Osteocyte (in vitro differentiated cells): ENCODE measurements around the gene PPIL1. TPM values are rescaled to one million over a fixed set of nuclear protein-coding genes. Genes with fewer than 3 reads are reported as not detected.

Source experiments
- DNase-seq: peaks from one replicate; pipeline ENCODE4 v3.0.0; 2021; ENCODE audit warnings: mixed read lengths; ENCODE audit not compliant: unreplicated experiment; ENCODE audit errors: extremely low spot score
- H3K27ac Mint-ChIP-seq: one replicate; pipeline ENCODE4 v1.8.0; 2021; ENCODE audit warnings: mild to moderate bottlenecking, mixed read lengths; ENCODE audit not compliant: unreplicated experiment
- H3K27me3 Mint-ChIP-seq: one replicate; pipeline ENCODE4 v1.8.0; 2021; ENCODE audit warnings: mixed read lengths; ENCODE audit not compliant: unreplicated experiment
- H3K36me3 Mint-ChIP-seq: one replicate; pipeline ENCODE4 v1.8.0; 2021; ENCODE audit warnings: mixed read lengths; ENCODE audit not compliant: unreplicated experiment
- H3K4me1 Mint-ChIP-seq: one replicate; pipeline ENCODE4 v1.8.0; 2021; ENCODE audit warnings: mixed read lengths; ENCODE audit not compliant: unreplicated experiment
- H3K4me3 Mint-ChIP-seq: one replicate; pipeline ENCODE4 v1.8.0; 2021; ENCODE audit warnings: mild to moderate bottlenecking, moderate library complexity, mixed read lengths; ENCODE audit not compliant: unreplicated experiment
- H3K9me3 Mint-ChIP-seq: one replicate; pipeline ENCODE4 v1.8.0; 2021; ENCODE audit warnings: mixed read lengths; ENCODE audit not compliant: unreplicated experiment
- CTCF ChIP-seq: fragments of 200-600 bp; sonication (generic); IDR thresholded peaks from 2 replicates; pipeline ENCODE4 v1.5.0; 2021; ENCODE audit warnings: antibody characterized with exemption, mild to moderate bottlenecking, moderate library complexity
- total RNA-seq: library from RNA; stranded (reverse); gene quantifications from 2 replicates; pipeline ENCODE4 v1.2.1, GENCODE V29; 2021

PPIL1 gene
- total RNA-seq, 1 donor from 2014 or later: 21.0 TPM

DNA sequence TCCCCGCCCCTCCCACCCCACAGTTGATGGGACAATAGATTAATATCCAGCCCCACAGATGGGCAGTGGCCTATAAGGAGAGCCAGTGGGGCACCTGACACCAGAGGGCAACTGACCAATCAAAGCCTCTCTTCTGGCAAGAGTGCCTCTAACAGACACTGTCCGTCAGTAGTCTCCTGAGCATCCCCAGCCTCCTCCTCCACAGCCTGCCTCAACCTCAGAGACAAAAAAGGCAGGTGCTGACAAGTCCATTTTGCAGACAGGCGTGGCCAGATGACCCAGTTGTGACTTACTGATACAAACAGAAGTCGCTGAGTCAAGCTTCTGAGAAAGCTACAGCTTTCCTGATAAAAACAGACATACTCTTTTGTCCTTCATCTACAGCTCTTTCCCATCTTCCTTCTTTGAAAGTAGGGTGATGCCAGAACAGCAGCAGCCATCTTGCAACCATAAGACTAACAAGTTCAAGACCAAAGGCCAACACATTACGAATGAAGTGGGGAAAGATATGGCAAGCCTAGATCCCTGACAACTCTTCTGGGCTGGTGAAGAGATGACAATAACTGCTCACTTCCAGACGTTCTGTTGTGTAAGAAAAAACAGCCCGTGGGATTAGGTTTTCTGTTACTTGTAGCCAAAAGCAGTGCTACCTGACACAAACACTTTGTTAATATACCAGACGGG, 12.3 kb downstream of the PPIL1 start:
- Mint-ChIP-seq H3K36me3 (peaks cover 7% of the 10 kb centered on the region), H3K27ac (no peak overlapping the region), H3K4me1 (peaks cover 7% of the 10 kb centered on the region), H3K4me3 (no peak overlapping the region), H3K27me3 (no peaks in the 10 kb centered on the region), H3K9me3 (no peaks in the 10 kb centered on the region)
- DNase-seq: no peak
- TF ChIP-seq CTCF: no peak

- Mint-ChIP-seq H3K4me1 (peaks cover 7% of the 10 kb centered on the region), H3K9me3 (no peaks in the 10 kb centered on the region), H3K4me3 (no peak overlapping the region), H3K27ac (no peak overlapping the region), H3K27me3 (no peaks in the 10 kb centered on the region), H3K36me3 (peaks cover 12% of the 10 kb centered on the region)
- no peak for TF ChIP-seq CTCF
- DNase-seq: no peak
Measured at GRCh38 chr6:36860126-36860525, 14.5 kb downstream of the PPIL1 start.

DNA sequence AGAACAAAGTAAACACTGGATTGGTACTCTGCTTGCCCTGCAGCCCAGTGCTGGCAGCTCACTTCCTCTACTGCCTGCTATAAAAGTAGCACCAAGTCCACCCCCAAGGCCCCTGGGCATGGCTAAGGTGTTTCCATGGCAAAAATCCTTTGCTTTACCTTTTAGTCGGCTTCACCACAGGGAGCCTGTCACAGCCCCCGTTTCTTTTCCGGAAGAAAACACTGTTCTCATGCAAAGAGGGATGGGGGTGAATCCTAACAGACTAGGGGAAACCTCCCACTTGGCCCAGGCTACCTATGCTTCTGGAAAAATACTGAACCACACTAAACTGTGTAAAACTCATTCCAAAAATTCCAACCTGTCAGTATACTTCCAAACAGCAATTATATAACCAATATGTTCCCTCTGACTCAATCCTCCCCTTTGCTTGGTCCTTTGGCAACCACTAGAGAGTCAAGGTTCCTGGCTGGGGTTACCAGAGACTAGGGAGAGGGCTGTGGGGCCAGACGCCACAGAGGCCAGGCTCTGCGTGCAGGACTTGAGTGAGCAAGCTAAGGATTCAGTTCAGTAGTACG, 16.1 kb downstream of the PPIL1 start:
- no peak overlapping the region for H3K27ac Mint-ChIP-seq

GRCh38 chr6:36857325-36857724, 17.3 kb downstream of the PPIL1 start:
- Mint-ChIP-seq H3K9me3 (no peaks in the 10 kb centered on the region), H3K27ac (no peak overlapping the region), H3K36me3 (peaks cover 10% of the 10 kb centered on the region), H3K4me1 (peaks cover 14% of the 10 kb centered on the region), H3K27me3 (no peaks in the 10 kb centered on the region), H3K4me3 (no peak overlapping the region)
- DNase-seq: no peak
- TF ChIP-seq CTCF: no peak

More for the DNA sequence above, 16.1 kb downstream of the PPIL1 start:
- no peaks in the 10 kb centered on the region for H3K9me3 Mint-ChIP-seq
- peaks cover 7% of the 10 kb centered on the region for H3K4me1 Mint-ChIP-seq
- no peak for TF ChIP-seq CTCF
- H3K36me3 Mint-ChIP-seq: peaks cover 15% of the 10 kb centered on the region
- H3K27me3 Mint-ChIP-seq: no peaks in the 10 kb centered on the region
- DNase-seq: no peak
- no peak overlapping the region for H3K4me3 Mint-ChIP-seq

DNA sequence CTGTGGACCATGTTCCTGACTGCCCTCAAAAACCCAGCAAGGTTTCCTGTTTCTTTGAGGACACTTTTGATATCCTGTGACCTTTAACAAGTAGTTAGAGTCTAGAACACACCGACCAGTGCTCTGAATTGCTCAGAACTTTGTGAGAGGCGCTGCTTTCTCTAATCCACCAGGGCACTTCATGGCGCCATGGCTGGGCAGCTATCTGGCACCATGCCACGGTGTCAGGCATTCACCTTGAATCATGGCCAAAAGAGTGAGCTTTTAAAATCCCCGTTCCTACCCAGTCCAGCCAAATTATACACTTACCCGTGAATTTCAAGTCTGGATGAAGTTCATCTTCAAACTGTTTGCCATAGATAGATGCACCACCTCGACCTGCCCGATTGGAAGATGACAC, 18.3 kb downstream of the PPIL1 start:
- Mint-ChIP-seq H3K27me3 (no peaks in the 10 kb centered on the region), H3K4me1 (peaks cover 14% of the 10 kb centered on the region), H3K36me3 (peaks cover 10% of the 10 kb centered on the region), H3K4me3 (no peak overlapping the region), H3K27ac (no peak overlapping the region), H3K9me3 (no peaks in the 10 kb centered on the region)
- DNase-seq: no peak
- no peak for TF ChIP-seq CTCF
